OCI-LY7 (cell line): ENCODE measurements around the gene CSH2. TPM values are rescaled to one million over a fixed set of nuclear protein-coding genes. Genes with fewer than 3 reads are reported as not detected.

Experiments
- BruUV-seq: library from RNA; stranded (reverse); fragments of 400-500 nt; replicated peaks from 2 replicates; lab custom pipeline; 2021; lab: Mats Ljungman, UMichigan
- CTCF ChIA-PET: fragments of 300-600 bp; sonication (Branson Sonifier 250); formaldehyde crosslinking; loops from one replicate; lab custom pipeline; 2022; ENCODE audit warnings: antibody characterized with exemption; ENCODE audit not compliant: unreplicated experiment; lab: Charles Lee
- POLR2A ChIA-PET: fragments of 300-600 bp; sonication (Branson Sonifier 250); formaldehyde crosslinking; loops from one replicate; lab custom pipeline; 2022; ENCODE audit warnings: antibody characterized with exemption; lab: Charles Lee
- DNase-seq: peaks from one replicate; pipeline ENCODE4 v3.0.0-alpha.2; 2015; ENCODE audit warnings: low spot score
- H2AFZ ChIP-seq: fragments of 200-600 bp; sonication (generic), shearing (Covaris generic); 2 replicates; pipeline ENCODE4 v1.6.1; 2014; ENCODE audit warnings: mild to moderate bottlenecking, antibody characterized with exemption, low read length, moderate library complexity
- H3K27ac ChIP-seq: fragments of 200-600 bp; sonication (generic); 2 replicates; pipeline ENCODE4 v1.5.1; 2014; ENCODE audit warnings: mixed run types, low read depth, mild to moderate bottlenecking, moderate library complexity, low read length, inconsistent platforms; ENCODE audit not compliant: poor library complexity, severe bottlenecking
- H3K36me3 ChIP-seq: fragments of 200-600 bp; sonication (generic); 2 replicates; pipeline ENCODE4 v1.6.1; 2014; ENCODE audit warnings: mild to moderate bottlenecking, antibody characterized with exemption, low read length, moderate library complexity, mixed read lengths; ENCODE audit not compliant: insufficient read depth
- H3K4me1 ChIP-seq: fragments of 200-600 bp; sonication (generic); 2 replicates; pipeline ENCODE4 v1.5.1; 2014; ENCODE audit warnings: mild to moderate bottlenecking, low read length; ENCODE audit not compliant: insufficient read depth, poor library complexity, severe bottlenecking
- H3K4me2 ChIP-seq: fragments of 200-600 bp; sonication (generic); 2 replicates; pipeline ENCODE4 v1.6.1; 2014; ENCODE audit warnings: mild to moderate bottlenecking, low read length
- H3K4me3 ChIP-seq: fragments of 200-600 bp; sonication (generic); 2 replicates; pipeline ENCODE4 v1.5.1; 2014; ENCODE audit warnings: mild to moderate bottlenecking, low read depth, low read length; ENCODE audit not compliant: poor library complexity, severe bottlenecking
- H3K79me2 ChIP-seq: fragments of 200-600 bp; sonication (generic); 2 replicates; pipeline ENCODE4 v1.6.1; 2016; ENCODE audit warnings: low read depth, mild to moderate bottlenecking, low read length, moderate library complexity, mixed read lengths; ENCODE audit not compliant: insufficient read depth
- H3K9me2 ChIP-seq: fragments of 200-600 bp; sonication (generic); 2 replicates; pipeline ENCODE4 v1.6.1; 2016; ENCODE audit warnings: mild to moderate bottlenecking, low read length, mixed read lengths; ENCODE audit not compliant: insufficient read depth
- H3K9me3 ChIP-seq: fragments of 200-600 bp; sonication (generic); 2 replicates; pipeline ENCODE4 v1.6.1; 2014; ENCODE audit warnings: mild to moderate bottlenecking, mixed run types, low read length, mixed read lengths
- H4K20me1 ChIP-seq: fragments of 200-600 bp; sonication (generic); 2 replicates; pipeline ENCODE4 v1.6.1; 2014; ENCODE audit warnings: mild to moderate bottlenecking, antibody characterized with exemption, low read length, moderate library complexity, mixed read lengths; ENCODE audit not compliant: insufficient read depth
- CTCF ChIP-seq: fragments of 200-600 bp; sonication (generic); conservative IDR thresholded peaks from 2 replicates; pipeline ENCODE4 v1.5.1; 2014; ENCODE audit warnings: mild to moderate bottlenecking, antibody characterized with exemption, low read length, moderate library complexity, mixed read lengths
- EZH2phosphoT487 ChIP-seq: fragments of 200-600 bp; sonication (generic); IDR thresholded peaks from 2 replicates; pipeline ENCODE4 v1.6.1; 2018; ENCODE audit warnings: low read depth, borderline replicate concordance, mild to moderate bottlenecking, mixed run types, antibody characterized with exemption, low read length, moderate library complexity, mixed read lengths
- intact Hi-C: fragments of 100-400 bp; cut with micrococcal nuclease; formaldehyde crosslinking; loops from one replicate; pipeline ENCODE4 v1.10.0; 2022; ENCODE audit not compliant: unreplicated experiment
- total RNA-seq, 2 experiments: library from RNA; depleted of rRNA in 1 of 2; stranded (reverse); fragments of >200 nt in 1 of 2; shearing (Covaris generic) in 1 of 2; gene quantifications; 2 replicates each; pipeline ENCODE4 v1.2.3, GENCODE V29; 2014 to 2022

The CSH2 gene
- total RNA-seq, 2 experiments from 2014 or later: not detected

GRCh38 chr17:63838631-63839171 is 34.8 kb downstream of the CSH2 start:
- BruUV-seq: no TSS peak
- peak overlapping the region; percentile 44 for H3K4me3 ChIP-seq
- H4K20me1 ChIP-seq: peaks cover 18% of the 10 kb centered on the region
- H3K9me3 ChIP-seq: no peaks in the 10 kb centered on the region
- no peak for DNase-seq
- peaks cover 59% of the 10 kb centered on the region for H3K79me2 ChIP-seq
- H3K9me2 ChIP-seq: no peaks in the 10 kb centered on the region
- H2AFZ ChIP-seq: no peak overlapping the region
- TF ChIP-seq EZH2phosphoT487 (no peak), CTCF (no peak)
- intact Hi-C loops: no loop called here
- peak overlapping the region; percentile 43 for H3K27ac ChIP-seq
- H3K4me1 ChIP-seq: peaks cover 41% of the 10 kb centered on the region
- H3K4me2 ChIP-seq: peak overlapping the region; percentile 83
- ChIA-PET CTCF (interaction anchor here (0.7 kb wide), 1 partner anchor 11 kb away, joined by 3 read pairs; no protein-coding TSS in a partner anchor), POLR2A (interaction anchor here (0.6 to 4.4 kb wide), 4 partner anchors 11 to 100 kb away, joined by 4 to 20 read pairs (median 4); partner anchors contain the start of genes FTSJ3 and PSMC5)
- H3K36me3 ChIP-seq: peaks cover 57% of the 10 kb centered on the region

- ChIA-PET CTCF (no interaction called here), POLR2A (interaction anchor here (4.4 kb wide), 1 partner anchor 10 kb away, joined by 20 read pairs; the partner anchor contains the start of genes FTSJ3 and PSMC5)
- BruUV-seq: no TSS peak
- H3K9me2 ChIP-seq: no peaks in the 10 kb centered on the region
- H3K4me2 ChIP-seq: peak overlapping the region; percentile 83
- no peaks in the 10 kb centered on the region for H3K9me3 ChIP-seq
- H2AFZ ChIP-seq: no peak overlapping the region
- intact Hi-C loops: no loop called here
- peaks cover 64% of the 10 kb centered on the region for H3K36me3 ChIP-seq
- H3K27ac ChIP-seq: no peak overlapping the region
- TF ChIP-seq CTCF: no peak
- no peak for TF ChIP-seq EZH2phosphoT487
- H3K79me2 ChIP-seq: peaks cover 59% of the 10 kb centered on the region
- DNase-seq: no peak
- H3K4me3 ChIP-seq: peak overlapping the region; percentile 44
- peaks cover 18% of the 10 kb centered on the region for H4K20me1 ChIP-seq
- peaks cover 39% of the 10 kb centered on the region for H3K4me1 ChIP-seq
These were observed 35.4 kb downstream of the CSH2 start for GRCh38 chr17:63837962-63838600.

GRCh38 chr17:63837480-63837879 is 36.0 kb downstream of the CSH2 start:
- Histone ChIP-seq H3K79me2 (peaks cover 59% of the 10 kb centered on the region), H3K27ac (no peak overlapping the region), H3K36me3 (peaks cover 70% of the 10 kb centered on the region), H4K20me1 (peaks cover 18% of the 10 kb centered on the region), H3K9me3 (no peaks in the 10 kb centered on the region), H3K9me2 (no peaks in the 10 kb centered on the region), H3K4me1 (peaks cover 39% of the 10 kb centered on the region), H3K4me2 (no peak overlapping the region), H2AFZ (no peak overlapping the region), H3K4me3 (no peak overlapping the region)
- ChIA-PET CTCF (no interaction called here), POLR2A (no interaction called here)
- TF ChIP-seq EZH2phosphoT487: no peak
- no peak for TF ChIP-seq CTCF
- no TSS peak for BruUV-seq
- intact Hi-C loops: no loop called here
- DNase-seq: no peak
